B cell (primary cell): Measurements from ENCODE around the gene HABP4. TPM values are rescaled to one million over a fixed set of nuclear protein-coding genes. Genes with fewer than 3 reads are reported as not detected.

ENCODE experiments used
- ATAC-seq: fragments of 200-7000 bp; cut with Tn5 transposase; one replicate; pipeline ENCODE4 v1.10.0; 2021; ENCODE audit warnings: low read depth, mild to moderate bottlenecking, moderate number of reproducible peaks, moderate library complexity
- CTCF ChIA-PET: fragments of 350-600 bp; sonication (Branson Sonifier 250); formaldehyde crosslinking; loops from one replicate; lab custom pipeline; 2021; ENCODE audit warnings: antibody characterized with exemption, inconsistent platforms; lab: Charles Lee
- POLR2A ChIA-PET: fragments of 350-600 bp; sonication (Branson Sonifier 250); formaldehyde crosslinking; loops from one replicate; lab custom pipeline; 2021; ENCODE audit warnings: antibody characterized with exemption; lab: Charles Lee
- DNase-seq: peaks from one replicate; pipeline ENCODE4 v3.0.0; 2013
- H2AFZ ChIP-seq: 2 replicates; pipeline ENCODE4 v1.6.1; 2012; ENCODE audit warnings: mild to moderate bottlenecking, low read depth, low read length; ENCODE audit not compliant: insufficient read depth, poor library complexity, severe bottlenecking
- H3K27ac ChIP-seq, 2 donors: 1 replicate in 1 of 2; 2 replicates in 1 of 2; pipeline ENCODE4 v1.5.1; 2012 to 2013; ENCODE audit warnings: low read length in 2 of 2, mild to moderate bottlenecking in 2 of 2, moderate library complexity in 1 of 2
- H3K27me3 ChIP-seq, 4 experiments: fragments of 200-600 bp in 1 of 4; sonication (generic) in 1 of 4; replicated peaks in 1 of 4; 1 replicate in 2 of 4; 2 replicates in 2 of 4; pipeline versions ENCODE4 v1.6.1 to v1.7.0; 2013 to 2016; ENCODE audit warnings: low read length in 3 of 4, mild to moderate bottlenecking in 2 of 4, mixed read lengths in 1 of 4, moderate library complexity in 1 of 4; ENCODE audit not compliant: insufficient read depth in 4 of 4, control insufficient read depth in 3 of 4; ENCODE audit errors: control extremely low read depth in 1 of 4
- H3K36me3 ChIP-seq, 2 experiments: replicated peaks in 1 of 2; 1 replicate in 1 of 2; 2 replicates in 1 of 2; pipeline versions ENCODE4 v1.6.1 to v1.7.1; 2013; ENCODE audit warnings: low read length in 1 of 2; ENCODE audit not compliant: insufficient read depth in 2 of 2, control insufficient read depth in 1 of 2; ENCODE audit errors: control extremely low read depth in 1 of 2, extremely low read depth in 1 of 2
- H3K4me1 ChIP-seq, 2 donors: fragments of 200-600 bp in 1 of 2; sonication (generic) in 1 of 2; 1 replicate in 1 of 2; 2 replicates in 1 of 2; pipeline versions ENCODE4 v1.5.1 to v1.6.1; 2013 to 2017; ENCODE audit warnings: low read length in 2 of 2; ENCODE audit not compliant: control insufficient read depth in 2 of 2, insufficient read depth in 2 of 2
- H3K4me2 ChIP-seq: replicated peaks from 2 replicates; pipeline ENCODE3; 2012; ENCODE audit warnings: mild to moderate bottlenecking, low read depth, low read length; ENCODE audit not compliant: poor library complexity, severe bottlenecking
- H3K4me3 ChIP-seq, 5 experiments: fragments of 200-600 bp in 1 of 5; sonication (generic) in 1 of 5; 1 replicate in 3 of 5; 2 replicates in 2 of 5; pipeline versions ENCODE4 v1.5.1 to v1.7.0; 2011 to 2016; ENCODE audit warnings: low read length in 4 of 5, mild to moderate bottlenecking in 4 of 5, low read depth in 2 of 5, control low read depth in 1 of 5, moderate library complexity in 1 of 5; ENCODE audit not compliant: insufficient read depth in 1 of 5; ENCODE audit errors: control extremely low read depth in 1 of 5, extremely low read depth in 1 of 5
- H3K79me2 ChIP-seq: fragments of 200-600 bp; sonication (generic); one replicate; pipeline ENCODE4 v1.6.0; 2016; ENCODE audit warnings: low read length; ENCODE audit not compliant: control insufficient read depth, insufficient read depth
- H3K9ac ChIP-seq: fragments of 200-600 bp; sonication (generic); 2 replicates; pipeline ENCODE4 v1.6.1; 2017; ENCODE audit warnings: mild to moderate bottlenecking, low read length, moderate library complexity
- H3K9me3 ChIP-seq, 3 donors: one replicate each; pipeline versions ENCODE4 v1.6.1 to v1.7.1; 2013; ENCODE audit warnings: low read length in 2 of 3; ENCODE audit not compliant: control insufficient read depth in 2 of 3, insufficient read depth in 1 of 3; ENCODE audit errors: control extremely low read depth in 1 of 3
- H4K20me1 ChIP-seq: 2 replicates; pipeline ENCODE4 v1.6.0; 2012; ENCODE audit warnings: mild to moderate bottlenecking, low read length; ENCODE audit not compliant: insufficient read depth, control insufficient read depth, poor library complexity, severe bottlenecking
- H3K27ac Mint-ChIP-seq: one replicate; pipeline ENCODE4 v1.8.0; 2021; ENCODE audit warnings: mixed read lengths
- H3K27me3 Mint-ChIP-seq: one replicate; pipeline ENCODE4 v1.8.0; 2021; ENCODE audit warnings: mixed read lengths
- H3K4me1 Mint-ChIP-seq: one replicate; pipeline ENCODE4 v1.8.0; 2021; ENCODE audit warnings: mixed read lengths
- H3K4me3 Mint-ChIP-seq: one replicate; pipeline ENCODE4 v1.8.0; 2021; ENCODE audit warnings: mixed read lengths
- H3K9me3 Mint-ChIP-seq: one replicate; pipeline ENCODE4 v1.8.0; 2022; ENCODE audit warnings: mixed read lengths; ENCODE audit not compliant: insufficient read depth
- CTCF ChIP-seq: fragments of 200-600 bp; IDR thresholded peaks from one replicate; pipeline ENCODE4 v1.8.0; 2022; ENCODE audit warnings: antibody characterized with exemption, mild to moderate bottlenecking
- EZH2 ChIP-seq: IDR thresholded peaks from 2 replicates; pipeline ENCODE4 v1.6.1; 2012; ENCODE audit warnings: borderline replicate concordance, low read depth, mild to moderate bottlenecking, moderate library complexity, low read length; ENCODE audit not compliant: insufficient read depth, poor library complexity, severe bottlenecking
- WGBS: methylation state at CpG from one replicate; pipeline ENCODE4 v1.1.5; 2013; ENCODE audit warnings: missing lambda C conversion rate; ENCODE audit not compliant: insufficient coverage; 5-methylcytosine and 5-hydroxymethylcytosine counted together
- intact Hi-C: fragments of 100-400 bp; cut with micrococcal nuclease; formaldehyde crosslinking; loops from one replicate; pipeline ENCODE4 v1.10.0; 2022
- polyA plus RNA-seq: library from polyadenylated mRNA; depleted of rRNA; stranded (reverse); fragments of >200 nt; gene quantifications from 2 replicates; pipeline ENCODE4 v1.2.3, GENCODE V29; 2012
- total RNA-seq, 2 donors: library from RNA; stranded (reverse); fragments of 120-200 nt in 1 of 2; gene quantifications; 1 replicate in 1 of 2; 2 replicates in 1 of 2; pipeline versions ENCODE4 v1.2.3 to v1.2.4, GENCODE V29; 2013 to 2022

Gene HABP4
- total and polyA plus RNA-seq, 2 donors (not counting 1 experiment from before 2014, with no cell fraction given): 3.3 to 15.0 TPM

GRCh38 chr9:96436063-96436455, 13.9 kb upstream of the HABP4 start:
- H4K20me1 ChIP-seq: no peaks in the 10 kb centered on the region
- H3K27ac ChIP-seq: no peak overlapping the region
- Mint-ChIP-seq H3K27me3 (peaks cover 8% of the 10 kb centered on the region), H3K27ac (no peak overlapping the region), H3K4me3 (no peak overlapping the region), H3K4me1 (no peaks in the 10 kb centered on the region), H3K9me3 (no peaks in the 10 kb centered on the region)
- DNase-seq (no peak), ATAC-seq (no peak)
- no peaks in the 10 kb centered on the region for H3K4me1 ChIP-seq
- no peak overlapping the region for H3K9ac ChIP-seq
- H3K4me3 ChIP-seq: no peak overlapping the region
- CTCF ChIA-PET: no interaction called here
- no peaks in the 10 kb centered on the region for H3K79me2 ChIP-seq
- no peaks in the 10 kb centered on the region for H3K36me3 ChIP-seq
- 79% methylated on average over 2 of the region's 2 CpGs for WGBS
- POLR2A ChIA-PET: no interaction called here
- no peaks in the 10 kb centered on the region for H3K27me3 ChIP-seq
- no peak overlapping the region for H2AFZ ChIP-seq
- intact Hi-C loops: no loop called here
- no peaks in the 10 kb centered on the region for H3K9me3 ChIP-seq
- no peak overlapping the region for H3K4me2 ChIP-seq
- no peak for TF ChIP-seq EZH2
- TF ChIP-seq CTCF: no peak

- H3K9me3 ChIP-seq: no peaks in the 10 kb centered on the region
- H3K27ac ChIP-seq: no peak overlapping the region
- no peak overlapping the region for H3K4me3 Mint-ChIP-seq
- no peak for DNase-seq
- no peaks in the 10 kb centered on the region for H3K79me2 ChIP-seq
- ChIA-PET CTCF (no interaction called here), POLR2A (no interaction called here)
- H3K27me3 Mint-ChIP-seq: peaks cover 8% of the 10 kb centered on the region
- H3K36me3 ChIP-seq: no peaks in the 10 kb centered on the region
- 94% methylated on average over 14 of the region's 15 CpGs for WGBS
- ATAC-seq: no peak
- no peaks in the 10 kb centered on the region for H3K9me3 Mint-ChIP-seq
- no peaks in the 10 kb centered on the region for H3K4me1 Mint-ChIP-seq
- H3K27ac Mint-ChIP-seq: no peak overlapping the region
- H2AFZ ChIP-seq: no peak overlapping the region
- H3K9ac ChIP-seq: no peak overlapping the region
- H3K4me1 ChIP-seq: no peaks in the 10 kb centered on the region
- no peak overlapping the region for H3K4me3 ChIP-seq
- no peak for TF ChIP-seq EZH2
- TF ChIP-seq CTCF: no peak
- H3K4me2 ChIP-seq: no peak overlapping the region
- no peaks in the 10 kb centered on the region for H3K27me3 ChIP-seq
- no peaks in the 10 kb centered on the region for H4K20me1 ChIP-seq
- intact Hi-C loops: no loop called here
Observed at GRCh38 chr9:96436456-96437126, 13.4 kb upstream of the HABP4 start.
